Measurements from ENCODE around the gene TMEM179.

DNA sequence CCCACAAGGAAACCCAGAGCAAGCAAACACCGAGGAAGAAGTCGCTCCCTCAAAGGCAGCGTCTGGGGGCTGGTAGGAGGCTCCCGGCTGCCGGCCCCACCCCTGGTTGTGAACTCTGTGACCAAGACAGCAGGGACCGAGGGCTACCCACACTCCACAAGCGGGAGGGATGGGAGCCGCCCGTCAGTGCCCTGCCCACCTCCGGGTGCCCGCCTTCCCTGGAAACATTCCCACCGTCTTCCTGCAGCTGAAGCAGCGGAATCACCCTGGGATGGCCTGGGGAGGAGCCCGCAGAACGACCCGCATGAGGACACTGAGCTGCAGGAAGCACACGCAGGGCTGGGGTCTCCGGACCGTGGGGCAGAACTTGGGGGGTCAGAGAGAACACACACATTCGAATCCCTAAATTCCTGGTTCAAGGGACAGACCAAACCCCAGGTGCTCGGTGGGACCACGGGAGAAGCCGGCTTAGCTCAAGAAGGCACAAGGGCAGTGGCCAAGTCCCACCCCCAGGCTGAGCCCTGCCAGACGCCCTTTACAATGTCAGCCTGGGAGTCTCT is 58.5 kb downstream of the TMEM179 start:
- TF ChIP-seq GATA2 (IDR thresholded peaks at IDR 0.05; ENCODE audit: low read depth, low read length), result no peak
- no peak for TF ChIP-seq GATA3 (IDR thresholded peaks at IDR 0.05; ENCODE audit: low read depth, low read length)

Data from SH-SY5Y (cell line).